GM13977 (cell line): ENCODE measurements around the gene DNAH6.
A peak's percentile ranks its signal among the peaks of the same experiment; 100 is the strongest.

Experiments used
- DNase-seq: peaks from one replicate; pipeline ENCODE4 v3.0.0; 2012; ENCODE audit warnings: low spot score
- in situ Hi-C: fragments of 300-500 bp; cut with MboI; formaldehyde crosslinking; loops from one replicate; pipeline ENCODE4 v1.12.0; 2022; ENCODE audit warnings: low sequenced_read_pairs, low pct_unique_long_range_greater_than_20kb, mixed read lengths, inconsistent platforms; ENCODE audit not compliant: unreplicated experiment
- TF ChIP-seq, protein P1 (sequence below): IDR thresholded peaks from 2 replicates; pipeline ENCODE4 v1.5.1; 2012; ENCODE audit warnings: mild to moderate bottlenecking, control low read depth; ENCODE audit not compliant: insufficient read depth; ENCODE audit errors: extremely low read depth, missing control alignments

The DNAH6 gene

DNA sequence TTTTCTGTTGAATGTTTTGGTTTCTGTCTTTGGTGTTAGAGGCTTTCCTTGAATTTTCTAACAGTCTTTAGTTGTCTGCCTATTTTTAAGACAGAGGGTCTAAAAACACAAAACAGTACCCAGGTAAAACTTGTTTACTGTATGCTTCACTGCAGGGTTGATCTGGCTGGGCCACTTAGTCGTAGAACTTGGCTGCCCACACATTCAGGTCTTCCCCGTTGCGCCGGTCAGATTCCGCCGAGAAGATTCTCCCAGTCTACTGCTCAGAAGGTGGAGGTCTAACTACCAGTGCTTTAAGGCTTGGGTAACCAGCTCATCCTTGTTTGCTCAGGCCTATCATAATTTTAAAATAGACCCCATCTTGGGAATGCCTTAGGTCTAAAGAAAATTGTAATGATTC, 24.6 kb upstream of the DNAH6 start:
- TF ChIP-seq, protein P1, sequence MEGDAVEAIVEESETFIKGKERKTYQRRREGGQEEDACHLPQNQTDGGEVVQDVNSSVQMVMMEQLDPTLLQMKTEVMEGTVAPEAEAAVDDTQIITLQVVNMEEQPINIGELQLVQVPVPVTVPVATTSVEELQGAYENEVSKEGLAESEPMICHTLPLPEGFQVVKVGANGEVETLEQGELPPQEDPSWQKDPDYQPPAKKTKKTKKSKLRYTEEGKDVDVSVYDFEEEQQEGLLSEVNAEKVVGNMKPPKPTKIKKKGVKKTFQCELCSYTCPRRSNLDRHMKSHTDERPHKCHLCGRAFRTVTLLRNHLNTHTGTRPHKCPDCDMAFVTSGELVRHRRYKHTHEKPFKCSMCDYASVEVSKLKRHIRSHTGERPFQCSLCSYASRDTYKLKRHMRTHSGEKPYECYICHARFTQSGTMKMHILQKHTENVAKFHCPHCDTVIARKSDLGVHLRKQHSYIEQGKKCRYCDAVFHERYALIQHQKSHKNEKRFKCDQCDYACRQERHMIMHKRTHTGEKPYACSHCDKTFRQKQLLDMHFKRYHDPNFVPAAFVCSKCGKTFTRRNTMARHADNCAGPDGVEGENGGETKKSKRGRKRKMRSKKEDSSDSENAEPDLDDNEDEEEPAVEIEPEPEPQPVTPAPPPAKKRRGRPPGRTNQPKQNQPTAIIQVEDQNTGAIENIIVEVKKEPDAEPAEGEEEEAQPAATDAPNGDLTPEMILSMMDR, result no peak
- in situ Hi-C loops, result loop anchor here (25.0 kb wide), 1 partner anchor 796 kb away; no protein-coding TSS in a partner anchor
- DNase-seq, result no peak

DNA sequence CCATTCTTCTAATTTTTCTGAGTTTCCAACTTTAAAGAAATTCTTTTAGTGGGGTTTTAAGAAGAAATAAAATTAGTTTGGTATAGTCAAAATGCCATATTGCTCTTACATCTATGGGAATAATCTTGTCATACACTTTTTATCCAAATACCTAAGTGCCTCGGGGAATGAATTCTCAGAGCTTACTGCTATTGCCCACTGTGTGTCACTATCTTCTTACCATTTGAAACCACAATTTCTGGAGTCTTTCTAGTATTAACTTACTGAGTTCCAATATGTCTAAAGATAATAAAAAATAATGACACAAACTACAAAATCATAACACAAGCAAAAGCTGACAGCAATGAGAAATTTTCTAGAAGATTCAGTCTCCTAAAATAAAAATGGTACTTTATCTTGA, 23.7 kb upstream of the DNAH6 start:
- in situ Hi-C loops, result loop anchor here (25.0 kb wide), 1 partner anchor 795 kb away; no protein-coding TSS in a partner anchor
- TF ChIP-seq, protein P1, result no peak
- DNase-seq, result no peak

DNA sequence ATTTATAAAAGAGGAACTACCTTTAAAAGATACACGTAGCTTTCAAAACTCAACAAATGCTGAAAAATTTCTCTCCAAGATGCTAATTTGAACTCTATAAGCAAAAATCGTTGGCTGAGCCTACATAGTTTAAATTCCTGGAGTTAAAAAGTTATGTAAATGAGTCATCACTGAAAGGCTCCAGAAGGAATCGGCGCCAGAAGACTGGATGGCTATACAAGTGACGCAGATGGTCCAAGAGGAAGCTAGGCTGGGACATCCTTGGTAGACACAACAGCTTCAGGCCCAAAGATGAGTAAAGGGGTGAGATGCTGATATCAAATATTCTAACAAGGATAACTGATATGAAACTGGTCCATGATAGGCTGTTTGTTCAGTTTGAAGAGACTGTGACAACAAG, 22.8 kb upstream of the DNAH6 start:
- TF ChIP-seq, protein P1, result no peak
- in situ Hi-C loops, result loop anchor here (25.0 kb wide), 1 partner anchor 794 kb away; no protein-coding TSS in a partner anchor
- no peak for DNase-seq

- no peak for DNase-seq
- TF ChIP-seq, protein P1, result no peak
- in situ Hi-C loops, result loop anchor here (25.0 kb wide), 1 partner anchor 793 kb away; no protein-coding TSS in a partner anchor
These were observed 22.2 kb upstream of the DNAH6 start for GRCh38 chr2:84494070-84494469.

GRCh38 chr2:84495539-84496146, 20.7 kb upstream of the DNAH6 start:
- in situ Hi-C loops, result loop anchor here (5.0 to 25.0 kb wide), 2 partner anchors 367 to 792 kb away; no protein-coding TSS in a partner anchor
- peak; percentile 39 for DNase-seq
- TF ChIP-seq, protein P1, result peak; percentile 65

DNA sequence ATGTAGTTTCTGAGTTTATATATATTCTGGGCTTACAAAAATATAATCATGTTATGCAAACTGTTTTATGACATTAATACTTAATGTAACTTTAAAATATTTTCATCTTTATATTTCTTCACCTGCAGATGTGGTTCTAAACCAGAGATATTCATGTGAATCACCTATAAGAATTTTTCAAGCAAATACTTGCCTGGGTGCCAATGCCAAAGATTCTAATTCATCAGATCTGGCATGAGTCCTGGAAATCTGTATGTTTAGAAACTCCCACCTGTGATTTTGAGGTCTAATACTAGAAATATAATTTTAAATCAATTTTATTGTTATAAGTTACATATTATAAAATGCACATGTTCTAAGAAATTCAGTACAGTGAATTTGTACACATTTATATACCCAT, 19.9 kb upstream of the DNAH6 start:
- TF ChIP-seq, protein P1, result no peak
- in situ Hi-C loops, result loop anchor here (5.0 to 25.0 kb wide), 2 partner anchors 366 to 791 kb away; no protein-coding TSS in a partner anchor
- DNase-seq, result no peak

DNA sequence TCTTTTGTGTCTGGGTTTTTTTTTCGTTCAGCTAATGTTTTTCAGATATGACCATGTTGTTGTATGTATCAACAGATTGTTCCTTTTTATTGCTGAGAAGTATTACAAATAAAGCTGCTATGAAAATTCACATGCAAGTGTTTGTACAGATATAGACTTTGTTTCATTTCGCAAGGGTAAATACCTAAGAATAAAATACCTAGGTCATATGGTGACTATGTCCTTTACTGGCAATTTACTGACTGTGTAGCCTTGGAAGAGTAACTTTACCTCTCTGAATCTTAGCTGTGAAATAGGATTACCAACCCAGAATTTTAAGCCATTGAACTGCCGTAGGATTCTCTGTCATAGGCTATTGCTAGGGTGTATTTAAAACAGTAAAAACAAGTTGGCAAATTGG, 19.0 kb upstream of the DNAH6 start:
- no peak for DNase-seq
- in situ Hi-C loops, result loop anchor here (5.0 to 25.0 kb wide), 2 partner anchors 365 to 790 kb away; no protein-coding TSS in a partner anchor
- TF ChIP-seq, protein P1, result no peak
